SK-N-SH treated with all-trans-retinoic acid at 6 μM for 48 hours (cell line): Measurements from ENCODE around the gene DSC1.

Experiments
- ISL1 ChIP-seq: fragments of 250-450 bp; sonication (Bioruptor Pico); IDR thresholded peaks from 2 replicates; pipeline ENCODE4 v2.1.2; 2022; ENCODE audit warnings: mild to moderate bottlenecking, moderate library complexity
- POU6F1 ChIP-seq: fragments of 250-450 bp; sonication (Bioruptor Pico); IDR thresholded peaks from 2 replicates; pipeline ENCODE4 v1.8.0; 2021; ENCODE audit warnings: low read depth, mild to moderate bottlenecking, moderate library complexity, borderline replicate concordance
- TSHZ2 ChIP-seq: fragments of 250-450 bp; sonication (Bioruptor Pico); IDR thresholded peaks from 2 replicates; pipeline ENCODE4 v1.5.0; 2020; ENCODE audit warnings: mild to moderate bottlenecking, moderate library complexity
- ZC3H10 ChIP-seq: fragments of 250-450 bp; sonication (Bioruptor Pico); IDR thresholded peaks from 2 replicates; pipeline ENCODE4 v1.5.1; 2021; ENCODE audit warnings: mild to moderate bottlenecking, moderate library complexity
- ZFP3 ChIP-seq: fragments of 250-450 bp; sonication (Bioruptor Pico); IDR thresholded peaks from 2 replicates; pipeline ENCODE4 v1.5.0; 2020; ENCODE audit warnings: mild to moderate bottlenecking, moderate library complexity
- ZFP30 ChIP-seq: fragments of 450-650 bp; formaldehyde crosslinking; IDR thresholded peaks from 2 replicates; pipeline ENCODE4 v1.5.0; 2022; ENCODE audit warnings: mild to moderate bottlenecking, moderate library complexity
- ZNF8 ChIP-seq: fragments of 450-650 bp; formaldehyde crosslinking; IDR thresholded peaks from 2 replicates; pipeline ENCODE4 v1.5.0; 2020; ENCODE audit warnings: mild to moderate bottlenecking, moderate library complexity
- TF ChIP-seq, protein P1 (sequence below): fragments of 250-450 bp; sonication (Bioruptor Pico); IDR thresholded peaks from 2 replicates; pipeline ENCODE4 v1.8.0; 2020; ENCODE audit warnings: mild to moderate bottlenecking, moderate library complexity, borderline replicate concordance

GRCh38 chr18:31091350-31091749 lies 71.3 kb downstream of the DSC1 start:
- TF ChIP-seq, protein P1, sequence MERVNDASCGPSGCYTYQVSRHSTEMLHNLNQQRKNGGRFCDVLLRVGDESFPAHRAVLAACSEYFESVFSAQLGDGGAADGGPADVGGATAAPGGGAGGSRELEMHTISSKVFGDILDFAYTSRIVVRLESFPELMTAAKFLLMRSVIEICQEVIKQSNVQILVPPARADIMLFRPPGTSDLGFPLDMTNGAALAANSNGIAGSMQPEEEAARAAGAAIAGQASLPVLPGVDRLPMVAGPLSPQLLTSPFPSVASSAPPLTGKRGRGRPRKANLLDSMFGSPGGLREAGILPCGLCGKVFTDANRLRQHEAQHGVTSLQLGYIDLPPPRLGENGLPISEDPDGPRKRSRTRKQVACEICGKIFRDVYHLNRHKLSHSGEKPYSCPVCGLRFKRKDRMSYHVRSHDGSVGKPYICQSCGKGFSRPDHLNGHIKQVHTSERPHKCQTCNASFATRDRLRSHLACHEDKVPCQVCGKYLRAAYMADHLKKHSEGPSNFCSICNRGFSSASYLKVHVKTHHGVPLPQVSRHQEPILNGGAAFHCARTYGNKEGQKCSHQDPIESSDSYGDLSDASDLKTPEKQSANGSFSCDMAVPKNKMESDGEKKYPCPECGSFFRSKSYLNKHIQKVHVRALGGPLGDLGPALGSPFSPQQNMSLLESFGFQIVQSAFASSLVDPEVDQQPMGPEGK (CRISPR knock-in tag): no peak
- TF ChIP-seq ZNF8 (CRISPR knock-in tag): no peak
- TF ChIP-seq ZFP3 (CRISPR knock-in tag): no peak
- no peak for TF ChIP-seq TSHZ2
- no peak for TF ChIP-seq ZC3H10 (CRISPR knock-in tag)
- no peak for TF ChIP-seq POU6F1 (CRISPR knock-in tag)
- no peak for TF ChIP-seq ISL1 (CRISPR knock-in tag)
- TF ChIP-seq ZFP30 (CRISPR knock-in tag): no peak
